DOHH2 (cell line): ENCODE results near the gene MMEL1.

ENCODE experiments used
- H3F3A ChIP-seq: fragments of 200-600 bp; sonication (generic), shearing (Covaris generic); 2 replicates; pipeline ENCODE4 v1.6.0; 2016; ENCODE audit warnings: antibody characterized with exemption, mild to moderate bottlenecking; ENCODE audit not compliant: control insufficient read depth, insufficient read depth
- H3K27ac ChIP-seq: fragments of 200-600 bp; sonication (generic); 2 replicates; pipeline ENCODE4 v1.5.1; 2014; ENCODE audit warnings: low read depth, mild to moderate bottlenecking, low read length, moderate library complexity
- H3K27me3 ChIP-seq: fragments of 200-600 bp; sonication (generic); 2 replicates; pipeline ENCODE4 v1.6.1; 2014; ENCODE audit warnings: mild to moderate bottlenecking, low read length, mixed read lengths; ENCODE audit not compliant: control insufficient read depth
- H3K36me3 ChIP-seq: fragments of 200-600 bp; sonication (generic); 2 replicates; pipeline ENCODE4 v1.6.1; 2014; ENCODE audit warnings: mild to moderate bottlenecking, low read length, moderate library complexity, mixed read lengths; ENCODE audit not compliant: control insufficient read depth
- H3K4me1 ChIP-seq: fragments of 200-600 bp; sonication (generic); 2 replicates; pipeline ENCODE4 v1.6.1; 2014; ENCODE audit warnings: mild to moderate bottlenecking, low read length, mixed read lengths; ENCODE audit not compliant: control insufficient read depth
- H3K4me2 ChIP-seq: fragments of 200-600 bp; sonication (generic); 2 replicates; pipeline ENCODE4 v1.6.0; 2014; ENCODE audit warnings: mild to moderate bottlenecking, low read length, moderate library complexity
- H3K4me3 ChIP-seq: fragments of 200-600 bp; sonication (generic); 2 replicates; pipeline ENCODE4 v1.5.1; 2014; ENCODE audit warnings: mild to moderate bottlenecking, low read length, mixed read lengths
- H3K79me2 ChIP-seq: fragments of 200-600 bp; sonication (generic); 2 replicates; pipeline ENCODE4 v1.6.1; 2014; ENCODE audit warnings: mild to moderate bottlenecking, low read length, mixed read lengths; ENCODE audit not compliant: control insufficient read depth
- H3K9me2 ChIP-seq: fragments of 200-600 bp; sonication (generic); replicated peaks from 2 replicates; pipeline ENCODE4 v1.6.1; 2014; ENCODE audit warnings: mild to moderate bottlenecking, low read length, mixed read lengths; ENCODE audit not compliant: control insufficient read depth
- H3K9me3 ChIP-seq: fragments of 200-600 bp; sonication (generic); 2 replicates; pipeline ENCODE4 v1.6.1; 2014; ENCODE audit warnings: antibody characterized with exemption, low read length, mixed read lengths; ENCODE audit not compliant: control insufficient read depth, insufficient read depth
- H4K20me1 ChIP-seq: fragments of 200-600 bp; sonication (generic); 2 replicates; pipeline ENCODE4 v1.6.0; 2014; ENCODE audit warnings: low read depth, mild to moderate bottlenecking, antibody characterized with exemption, low read length, moderate library complexity; ENCODE audit not compliant: control insufficient read depth, insufficient read depth
- CTCF ChIP-seq: fragments of 200-600 bp; sonication (generic); IDR thresholded peaks from one replicate; pipeline ENCODE4 v1.5.1; 2014; ENCODE audit warnings: antibody characterized with exemption, mild to moderate bottlenecking, low read depth, low read length; ENCODE audit not compliant: poor library complexity, severe bottlenecking
- EZH2phosphoT487 ChIP-seq: fragments of 200-600 bp; sonication (generic); IDR thresholded peaks from 2 replicates; pipeline ENCODE4 v1.6.1; 2017; ENCODE audit warnings: borderline replicate concordance, mild to moderate bottlenecking, antibody characterized with exemption, low read length, moderate library complexity, mixed read lengths

MMEL1 gene

GRCh38 chr1:2607641-2608091 lies 25.1 kb downstream of the MMEL1 start:
- H3K9me3 ChIP-seq, result no peaks in the 10 kb centered on the region; the same call in 1 of the 2 replicates
- H4K20me1 ChIP-seq, result no peaks in the 10 kb centered on the region
- no peak overlapping the region for H3K27ac ChIP-seq
- H3K4me3 ChIP-seq, result no peak overlapping the region
- no peak overlapping the region for H3K4me2 ChIP-seq
- H3K36me3 ChIP-seq, result no peaks in the 10 kb centered on the region
- no peaks in the 10 kb centered on the region for H3K79me2 ChIP-seq
- TF ChIP-seq EZH2phosphoT487 (no peak), CTCF (no peak)
- H3K9me2 ChIP-seq, result no peaks in the 10 kb centered on the region
- H3K4me1 ChIP-seq, result no peaks in the 10 kb centered on the region
- no peaks in the 10 kb centered on the region for H3K27me3 ChIP-seq
- no peaks in the 10 kb centered on the region for H3F3A ChIP-seq

- TF ChIP-seq EZH2phosphoT487, result no peak
- TF ChIP-seq CTCF, result no peak
- Histone ChIP-seq H4K20me1 (no peaks in the 10 kb centered on the region), H3K4me3 (no peak overlapping the region), H3K79me2 (no peaks in the 10 kb centered on the region), H3K36me3 (no peaks in the 10 kb centered on the region), H3K9me3 (no peaks in the 10 kb centered on the region; the same call in 1 of the 2 replicates), H3K4me1 (no peaks in the 10 kb centered on the region), H3K27me3 (no peaks in the 10 kb centered on the region), H3K27ac (no peak overlapping the region), H3K9me2 (no peaks in the 10 kb centered on the region), H3F3A (no peaks in the 10 kb centered on the region), H3K4me2 (no peak overlapping the region)
These were observed 25.8 kb downstream of the MMEL1 start for GRCh38 chr1:2606881-2607621.

GRCh38 chr1:2606396-2606880 lies 26.4 kb downstream of the MMEL1 start:
- no peaks in the 10 kb centered on the region for H3K4me1 ChIP-seq
- no peak overlapping the region for H3K27ac ChIP-seq
- H3K79me2 ChIP-seq, result no peaks in the 10 kb centered on the region
- H3K4me2 ChIP-seq, result no peak overlapping the region
- H3K36me3 ChIP-seq, result no peaks in the 10 kb centered on the region
- H4K20me1 ChIP-seq, result no peaks in the 10 kb centered on the region
- H3K9me3 ChIP-seq, result no peaks in the 10 kb centered on the region; the same call in 1 of the 2 replicates
- H3K9me2 ChIP-seq, result no peaks in the 10 kb centered on the region
- TF ChIP-seq EZH2phosphoT487 (no peak), CTCF (no peak)
- no peaks in the 10 kb centered on the region for H3F3A ChIP-seq
- H3K27me3 ChIP-seq, result no peaks in the 10 kb centered on the region
- no peak overlapping the region for H3K4me3 ChIP-seq
